CD14-positive monocyte (primary cell): ENCODE results near the gene SH3YL1. TPM values are rescaled to one million over a fixed set of nuclear protein-coding genes. Genes with fewer than 3 reads are reported as not detected.

ENCODE experiments used
- DNase-seq, 3 donors: peaks; one replicate each; pipeline ENCODE4 v3.0.0-alpha.2; 2011 to 2022
- H2AFZ ChIP-seq: 2 replicates; pipeline ENCODE4 v1.6.0; 2012; ENCODE audit warnings: mild to moderate bottlenecking, low read depth, low read length, inconsistent platforms; ENCODE audit not compliant: insufficient read depth, poor library complexity, severe bottlenecking
- H3K27ac ChIP-seq, 2 donors: 1 replicate in 1 of 2; 2 replicates in 1 of 2; pipeline ENCODE4 v1.5.1; 2012 to 2013; ENCODE audit warnings: low read length in 2 of 2, control low read depth in 1 of 2, inconsistent platforms in 1 of 2, low read depth in 1 of 2, mild to moderate bottlenecking in 1 of 2
- H3K27me3 ChIP-seq, 2 donors: one replicate each; pipeline versions ENCODE4 v1.6.0 to v1.6.1; 2011 to 2013; ENCODE audit warnings: low read length in 2 of 2; ENCODE audit not compliant: control insufficient read depth in 2 of 2, insufficient read depth in 2 of 2
- H3K36me3 ChIP-seq, 2 donors: replicated peaks in 1 of 2; 1 replicate in 1 of 2; 2 replicates in 1 of 2; pipeline versions ENCODE4 v1.5.1 to v1.6.1; 2012 to 2013; ENCODE audit warnings: low read length in 2 of 2, control low read depth in 1 of 2, inconsistent platforms in 1 of 2, mild to moderate bottlenecking in 1 of 2; ENCODE audit not compliant: insufficient read depth in 2 of 2, control insufficient read depth in 1 of 2
- H3K4me1 ChIP-seq, 2 donors: 1 replicate in 1 of 2; 2 replicates in 1 of 2; pipeline versions ENCODE4 v1.5.1 to v1.6.1; 2012 to 2013; ENCODE audit warnings: low read length in 2 of 2, control low read depth in 1 of 2, inconsistent platforms in 1 of 2, mild to moderate bottlenecking in 1 of 2, moderate library complexity in 1 of 2; ENCODE audit not compliant: insufficient read depth in 2 of 2, control insufficient read depth in 1 of 2
- H3K4me2 ChIP-seq: replicated peaks from 2 replicates; pipeline ENCODE3; 2012; ENCODE audit warnings: low read length, moderate library complexity, mild to moderate bottlenecking; ENCODE audit not compliant: poor library complexity, severe bottlenecking; ENCODE audit errors: extremely low read depth
- H3K4me3 ChIP-seq, 3 experiments: fragments of 200-600 bp in 1 of 3; sonication (generic) in 1 of 3; replicated peaks in 1 of 3; 1 replicate in 2 of 3; 2 replicates in 1 of 3; pipeline ENCODE4 v1.5.1; 2011 to 2013; ENCODE audit warnings: low read length in 3 of 3, mild to moderate bottlenecking in 3 of 3, control low read depth in 2 of 3, low read depth in 2 of 3, inconsistent platforms in 1 of 3, moderate library complexity in 1 of 3
- H3K79me2 ChIP-seq: 2 replicates; pipeline ENCODE4 v1.6.0; 2012; ENCODE audit warnings: mild to moderate bottlenecking, control low read depth, inconsistent platforms, low read length, moderate library complexity; ENCODE audit not compliant: insufficient read depth
- H3K9ac ChIP-seq: 2 replicates; pipeline ENCODE4 v1.6.0; 2017; ENCODE audit warnings: low read length, mild to moderate bottlenecking; ENCODE audit not compliant: insufficient read depth, poor library complexity, severe bottlenecking
- H3K9me3 ChIP-seq, 2 donors: replicated peaks in 1 of 2; 1 replicate in 1 of 2; 2 replicates in 1 of 2; pipeline versions ENCODE4 v1.5.1 to v1.6.1; 2012 to 2013; ENCODE audit warnings: low read length in 2 of 2, control low read depth in 1 of 2; ENCODE audit not compliant: control insufficient read depth in 1 of 2, insufficient read depth in 1 of 2
- H4K20me1 ChIP-seq: 2 replicates; pipeline ENCODE4 v1.6.0; 2012; ENCODE audit warnings: mild to moderate bottlenecking, low read length, control low read depth, moderate library complexity; ENCODE audit not compliant: insufficient read depth
- H3K27ac Mint-ChIP-seq, 7 donors: one replicate each; pipeline ENCODE4 v1.8.0; 2020; ENCODE audit warnings: mild to moderate bottlenecking in 7 of 7, mixed read lengths in 7 of 7, moderate library complexity in 6 of 7, inconsistent platforms in 2 of 7
- H3K27me3 Mint-ChIP-seq, 3 donors: one replicate each; pipeline ENCODE4 v1.8.0; 2021 to 2022; ENCODE audit warnings: low read depth in 3 of 3, mild to moderate bottlenecking in 3 of 3, mixed read lengths in 3 of 3, moderate library complexity in 3 of 3, inconsistent platforms in 1 of 3
- H3K36me3 Mint-ChIP-seq, 2 donors: one replicate each; pipeline ENCODE4 v1.8.0; 2020; ENCODE audit warnings: mixed read lengths in 2 of 2, inconsistent platforms in 1 of 2, mild to moderate bottlenecking in 1 of 2
- H3K4me1 Mint-ChIP-seq: one replicate; pipeline ENCODE4 v1.8.0; 2020; ENCODE audit warnings: mild to moderate bottlenecking, mixed read lengths
- H3K4me3 Mint-ChIP-seq, 2 donors: one replicate each; pipeline ENCODE4 v1.8.0; 2020; ENCODE audit warnings: mild to moderate bottlenecking in 2 of 2, mixed read lengths in 2 of 2, moderate library complexity in 1 of 2
- H3K9me3 Mint-ChIP-seq, 7 donors: one replicate each; pipeline ENCODE4 v1.8.0; 2020 to 2022; ENCODE audit warnings: mixed read lengths in 7 of 7, mild to moderate bottlenecking in 6 of 7, moderate library complexity in 6 of 7, inconsistent platforms in 2 of 7
- CTCF ChIP-seq: fragments of 200-600 bp; IDR thresholded peaks from one replicate; pipeline ENCODE4 v1.8.0; 2022; ENCODE audit warnings: antibody characterized with exemption, mild to moderate bottlenecking
- WGBS: methylation state at CpG from one replicate; pipeline ENCODE4 v1.1.5; 2013; ENCODE audit warnings: missing lambda C conversion rate; ENCODE audit not compliant: insufficient coverage; 5-methylcytosine and 5-hydroxymethylcytosine counted together
- intact Hi-C, 2 donors: fragments of 100-400 bp; cut with micrococcal nuclease; formaldehyde crosslinking; loops; one replicate each; pipeline versions ENCODE4 v1.15.0 to v1.15.1; 2023
- polyA plus RNA-seq, 3 donors: library from polyadenylated mRNA; depleted of rRNA in 1 of 3; unstranded in 2 of 3; stranded (reverse) in 1 of 3; fragments of 300-500 nt in 2 of 3; fragments of >200 nt in 1 of 3; fragmentation: Illumina TruSeq in 2 of 3; gene quantifications; 1 replicate in 2 of 3; 2 replicates in 1 of 3; pipeline ENCODE4 v1.2.3, GENCODE V29; 2012 to 2021

Gene SH3YL1
- polyA plus RNA-seq, 3 donors: 2.4 to 11.7 (median 4.0) TPM

DNA sequence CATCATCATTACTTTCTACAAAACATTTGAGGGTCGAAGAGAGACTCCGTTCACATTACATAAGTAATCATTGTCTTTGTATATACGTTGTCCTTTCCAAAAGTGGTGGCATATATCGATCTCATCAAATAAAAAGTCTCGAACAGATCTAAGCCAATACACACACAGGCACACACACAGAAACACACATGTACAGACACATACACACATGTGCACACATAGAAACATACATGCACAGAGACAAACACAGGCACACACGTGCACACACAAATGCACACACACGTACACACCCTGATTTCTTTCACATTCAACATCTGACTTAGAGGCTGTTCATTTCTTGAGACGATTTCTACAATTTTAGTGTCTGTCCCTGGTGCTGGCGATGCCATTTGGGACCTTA, 41.5 kb upstream of the SH3YL1 start:
- WGBS: 93% methylated on average over 9 of the region's 9 CpGs
- no peak overlapping the region for H3K27ac Mint-ChIP-seq
- Histone ChIP-seq H3K9me3 (peaks cover 0 to 3% of the 10 kb centered on the region in 2 donors), H3K4me1 (no peaks in the 10 kb centered on the region), H3K36me3 (no peaks in the 10 kb centered on the region), H3K4me3 (no peak overlapping the region), H3K9ac (no peak overlapping the region), H3K4me2 (no peak overlapping the region), H3K79me2 (no peaks in the 10 kb centered on the region), H4K20me1 (no peaks in the 10 kb centered on the region), H3K27ac (no peak overlapping the region), H3K27me3 (no peaks in the 10 kb centered on the region), H2AFZ (no peak overlapping the region)
- H3K27me3 Mint-ChIP-seq: peaks cover 0 to 7% (median 1%) of the 10 kb centered on the region in 3 donors
- H3K4me3 Mint-ChIP-seq: no peak overlapping the region
- TF ChIP-seq CTCF: no peak
- H3K9me3 Mint-ChIP-seq: peaks cover 0 to 8% (median 4%) of the 10 kb centered on the region in 7 donors
- no peaks in the 10 kb centered on the region for H3K36me3 Mint-ChIP-seq
- DNase-seq: no peak
- intact Hi-C loops: no loop called here
- no peaks in the 10 kb centered on the region for H3K4me1 Mint-ChIP-seq

- Mint-ChIP-seq H3K4me1 (no peaks in the 10 kb centered on the region), H3K36me3 (no peaks in the 10 kb centered on the region), H3K9me3 (peaks cover 0 to 9% (median 5%) of the 10 kb centered on the region in 7 donors), H3K4me3 (no peak overlapping the region), H3K27me3 (peaks cover 1 to 27% (median 4%) of the 10 kb centered on the region in 3 donors), H3K27ac (no peak overlapping the region)
- Histone ChIP-seq H3K4me2 (no peak overlapping the region), H3K9ac (no peak overlapping the region), H3K27ac (no peak overlapping the region), H3K27me3 (peaks cover 6 to 9% of the 10 kb centered on the region in 2 donors), H3K36me3 (no peaks in the 10 kb centered on the region), H3K4me3 (no peak overlapping the region), H3K4me1 (no peaks in the 10 kb centered on the region), H4K20me1 (no peaks in the 10 kb centered on the region), H3K79me2 (no peaks in the 10 kb centered on the region), H2AFZ (no peak overlapping the region), H3K9me3 (peaks cover 0 to 3% of the 10 kb centered on the region in 2 donors)
- no peak for DNase-seq
- 88% methylated on average over 2 of the region's 3 CpGs for WGBS
- TF ChIP-seq CTCF: no peak
- intact Hi-C loops: no loop called here
Observed at GRCh38 chr2:296354-296753, 32.5 kb upstream of the SH3YL1 start.
